NCI-H1436 (cell line): ENCODE data around the gene CSNK1G1.
"Not testable (repeated sequence)": the region's sequence is repeated elsewhere in the genome, so short reads cannot be mapped to it uniquely, and the experiment has no call there.

Source experiments
- DNase-seq: peaks from one replicate; lab custom pipeline; 2025; lab: John Stamatoyannopoulos, UW

Gene CSNK1G1

GRCh38 chr15:64355944-64356709, at the start of gene CSNK1G1:
Gene CSNK1G1, minus strand, starts transcription at chr15:64356173. Its CDS starts 55,674 bp downstream, at chr15:64300499.
- DNase-seq = peak; percentile 95

GRCh38 chr15:64400583-64400982, 44.6 kb upstream of the CSNK1G1 start:
- no peak for DNase-seq

GRCh38 chr15:64398575-64398974, 42.6 kb upstream of the CSNK1G1 start:
- DNase-seq = no peak

- DNase-seq = no peak
Observed at GRCh38 chr15:64396789-64397188, 40.8 kb upstream of the CSNK1G1 start.

- not testable (repeated sequence) for DNase-seq
Observed at GRCh38 chr15:64392471-64392870, 36.5 kb upstream of the CSNK1G1 start.

- DNase-seq = no peak
Observed at GRCh38 chr15:64389036-64389435, 33.1 kb upstream of the CSNK1G1 start.

- DNase-seq = peak; percentile 92
Observed at GRCh38 chr15:64387562-64388168, 31.7 kb upstream of the CSNK1G1 start, which contains the start of gene TRIP4. Gene TRIP4, plus strand, starts transcription at chr15:64387836. Its CDS starts 28 bp downstream, at chr15:64387864.

- DNase-seq = no peak
Observed at GRCh38 chr15:64386291-64386690, 30.3 kb upstream of the CSNK1G1 start.

- no peak for DNase-seq
Observed at GRCh38 chr15:64383760-64384159, 27.8 kb upstream of the CSNK1G1 start.

- peak; percentile 94 for DNase-seq
Observed at GRCh38 chr15:64381000-64381751, 25.2 kb upstream of the CSNK1G1 start, which contains the start of gene PCLAF. Gene PCLAF, minus strand, starts transcription at chr15:64381441. Its CDS starts 70 bp downstream, at chr15:64381371.

- DNase-seq = not testable (repeated sequence)
Observed at GRCh38 chr15:64380130-64380870, 24.3 kb upstream of the CSNK1G1 start.

- no peak for DNase-seq
Observed at GRCh38 chr15:64379216-64379960, 23.4 kb upstream of the CSNK1G1 start.

- DNase-seq = no peak
Observed at GRCh38 chr15:64373360-64373759, 17.4 kb upstream of the CSNK1G1 start.

- DNase-seq = not testable (repeated sequence)
Observed at GRCh38 chr15:64371383-64371782, 15.4 kb upstream of the CSNK1G1 start.

GRCh38 chr15:64369078-64369607, 13.2 kb upstream of the CSNK1G1 start:
- no peak for DNase-seq

- no peak for DNase-seq
Observed at GRCh38 chr15:64361259-64361658, 5.3 kb upstream of the CSNK1G1 start.

- no peak for DNase-seq
Observed at GRCh38 chr15:64356710-64357040, 702 bp upstream of the CSNK1G1 start.

- no peak for DNase-seq
Observed at GRCh38 chr15:64355348-64355943, 527 bp downstream of the CSNK1G1 start.

- DNase-seq = no peak
Observed at GRCh38 chr15:64354688-64355344, 1.2 kb downstream of the CSNK1G1 start.

- no peak for DNase-seq
Observed at GRCh38 chr15:64351265-64351664, 4.7 kb downstream of the CSNK1G1 start.
